IMR-90 (cell line): Measurements from ENCODE around the gene DUSP16. TPM values are rescaled to one million over a fixed set of nuclear protein-coding genes. Genes with fewer than 3 reads are reported as not detected.

Experiments
- ATAC-seq: fragments of 200-7000 bp; cut with Tn5 transposase; 2 replicates; pipeline ENCODE4 v1.9.1; 2020; ENCODE audit warnings: low read depth, mild to moderate bottlenecking, moderate library complexity
- BruUV-seq: library from RNA; stranded (reverse); fragments of 400-500 nt; replicated peaks from 2 replicates; lab custom pipeline; 2021; lab: Mats Ljungman, UMichigan
- CTCF ChIA-PET: fragments of 300-600 bp; formaldehyde crosslinking; extraction: SDS; loops from one replicate; lab custom pipeline; 2021; ENCODE audit warnings: antibody characterized with exemption; lab: Yijun Ruan, JAX
- POLR2A ChIA-PET: fragments of 300-600 bp; sonication (Branson Sonifier 250); formaldehyde crosslinking; loops from one replicate; lab custom pipeline; 2022; ENCODE audit warnings: antibody characterized with exemption; ENCODE audit not compliant: unreplicated experiment; lab: Charles Lee
- DNase-seq: peaks from one replicate; pipeline ENCODE4 v3.0.0; 2013
- H2AFZ ChIP-seq: replicated peaks from 2 replicates; pipeline ENCODE3; 2013; ENCODE audit warnings: low read length, mild to moderate bottlenecking; ENCODE audit not compliant: poor library complexity
- H2AK5ac ChIP-seq: 2 replicates; pipeline ENCODE4 v1.6.1; 2013; ENCODE audit warnings: low read depth, low read length, inconsistent platforms
- H2AK9ac ChIP-seq: replicated peaks from 2 replicates; pipeline ENCODE3; 2013; ENCODE audit warnings: mild to moderate bottlenecking, low read depth, low read length, moderate library complexity; ENCODE audit not compliant: poor library complexity
- H2BK120ac ChIP-seq: 2 replicates; pipeline ENCODE4 v1.6.1; 2013; ENCODE audit warnings: low read depth, low read length, inconsistent platforms
- H2BK15ac ChIP-seq: 3 replicates; pipeline ENCODE4 v1.6.1; 2013; ENCODE audit warnings: low read depth, low read length, inconsistent platforms
- H2BK20ac ChIP-seq: 2 replicates; pipeline ENCODE4 v1.6.1; 2013; ENCODE audit warnings: low read depth, mild to moderate bottlenecking, inconsistent platforms, low read length, moderate library complexity
- H2BK5ac ChIP-seq: 2 replicates; pipeline ENCODE4 v1.6.1; 2013; ENCODE audit warnings: mild to moderate bottlenecking, low read depth, low read length, inconsistent platforms; ENCODE audit not compliant: poor library complexity, severe bottlenecking
- H3K14ac ChIP-seq: replicated peaks from 2 replicates; pipeline ENCODE4 v1.6.1; 2013; ENCODE audit warnings: low read depth, low read length, inconsistent platforms
- H3K18ac ChIP-seq: 2 replicates; pipeline ENCODE4 v1.6.1; 2013; ENCODE audit warnings: low read depth, low read length, control low read depth
- H3K23ac ChIP-seq: 2 replicates; pipeline ENCODE4 v1.6.1; 2013; ENCODE audit warnings: low read depth, low read length, inconsistent platforms
- H3K27ac ChIP-seq: 2 replicates; pipeline ENCODE4 v1.5.1; 2013; ENCODE audit warnings: mild to moderate bottlenecking, control low read depth, low read length; ENCODE audit not compliant: insufficient read depth
- H3K27me3 ChIP-seq: 2 replicates; pipeline ENCODE4 v1.6.1; 2013; ENCODE audit warnings: low read length; ENCODE audit not compliant: control insufficient read depth, insufficient read depth
- H3K36me3 ChIP-seq: 2 replicates; pipeline ENCODE4 v1.6.1; 2013; ENCODE audit warnings: low read length, mixed read lengths; ENCODE audit not compliant: control insufficient read depth, insufficient read depth
- H3K4ac ChIP-seq: 2 replicates; pipeline ENCODE4 v1.6.1; 2013; ENCODE audit warnings: low read depth, low read length, inconsistent platforms
- H3K4me1 ChIP-seq: 2 replicates; pipeline ENCODE4 v1.6.1; 2013; ENCODE audit warnings: low read length, mixed read lengths; ENCODE audit not compliant: control insufficient read depth, insufficient read depth
- H3K4me2 ChIP-seq: 2 replicates; pipeline ENCODE4 v1.6.1; 2013; ENCODE audit warnings: low read depth, mild to moderate bottlenecking, control low read depth, low read length, moderate library complexity
- H3K4me3 ChIP-seq: 2 replicates; pipeline ENCODE4 v1.5.1; 2013; ENCODE audit warnings: low read depth, mild to moderate bottlenecking, control low read depth, low read length, moderate library complexity; ENCODE audit not compliant: insufficient read depth
- H3K56ac ChIP-seq: 2 replicates; pipeline ENCODE4 v1.6.1; 2013; ENCODE audit warnings: low read length, inconsistent platforms; ENCODE audit not compliant: insufficient read depth; ENCODE audit errors: extremely low read depth
- H3K79me1 ChIP-seq, 2 experiments: 2 replicates each; pipeline ENCODE4 v1.6.1; 2013; ENCODE audit warnings: low read length in 2 of 2, inconsistent platforms in 1 of 2, low read depth in 1 of 2
- H3K9ac ChIP-seq: 2 replicates; pipeline ENCODE4 v1.6.1; 2013; ENCODE audit warnings: low read depth, low read length, control low read depth
- H3K9me1 ChIP-seq: 2 replicates; pipeline ENCODE4 v1.6.1; 2013; ENCODE audit warnings: low read length, inconsistent platforms; ENCODE audit not compliant: insufficient read depth
- H3K9me3 ChIP-seq: 2 replicates; pipeline ENCODE4 v1.6.1; 2013; ENCODE audit warnings: low read length; ENCODE audit not compliant: control insufficient read depth, insufficient read depth
- H4K20me1 ChIP-seq: 2 replicates; pipeline ENCODE4 v1.6.1; 2013; ENCODE audit warnings: low read length, inconsistent platforms; ENCODE audit not compliant: insufficient read depth
- H4K5ac ChIP-seq: 2 replicates; pipeline ENCODE4 v1.6.1; 2013; ENCODE audit warnings: mild to moderate bottlenecking, low read depth, low read length, control low read depth
- H4K8ac ChIP-seq, 2 experiments: 2 replicates each; pipeline ENCODE4 v1.6.1; 2013; ENCODE audit warnings: low read depth in 2 of 2, low read length in 2 of 2, control low read depth in 1 of 2, inconsistent platforms in 1 of 2
- H4K91ac ChIP-seq: 2 replicates; pipeline ENCODE4 v1.6.1; 2013; ENCODE audit warnings: low read depth, low read length, inconsistent platforms; ENCODE audit not compliant: insufficient read depth
- BHLHE40 ChIP-seq: fragments of 150-350 bp; IDR thresholded peaks from 2 replicates; pipeline ENCODE4 v1.6.1; 2016; ENCODE audit warnings: mild to moderate bottlenecking, low read depth, low read length
- CTCF ChIP-seq: conservative IDR thresholded peaks from 2 replicates; pipeline ENCODE4 v1.5.1; 2012; ENCODE audit warnings: mild to moderate bottlenecking, low read depth, low read length, improper control_type of control experiment
- SMC3 ChIP-seq: fragments of 150-350 bp; IDR thresholded peaks from 2 replicates; pipeline ENCODE4 v1.6.1; 2016; ENCODE audit warnings: low read depth, mild to moderate bottlenecking, antibody characterized with exemption, low read length, moderate library complexity
- USF2 ChIP-seq: fragments of 150-350 bp; IDR thresholded peaks from 2 replicates; pipeline ENCODE4 v1.6.1; 2017; ENCODE audit warnings: mild to moderate bottlenecking, antibody characterized with exemption, low read length, low read depth
- WGBS, 2 experiments: methylation state at CpG; one replicate each; pipeline versions ENCODE4 v1.1.5 to v1.1.7; 2013; ENCODE audit warnings: missing lambda C conversion rate in 2 of 2; ENCODE audit not compliant: insufficient read length in 1 of 2; ENCODE audit errors: extremely low coverage in 2 of 2; 5-methylcytosine and 5-hydroxymethylcytosine counted together
- dilution Hi-C: fragments of 300-500 bp; cut with HindIII; formaldehyde crosslinking; loops from one replicate; pipeline ENCODE4 v1.14.3; 2018; ENCODE audit warnings: low sequenced_read_pairs; ENCODE audit not compliant: unreplicated experiment
- in situ Hi-C: fragments of 300-500 bp; cut with MboI; formaldehyde crosslinking; loops from 3 replicates; pipeline ENCODE4 v1.14.3; 2019; ENCODE audit warnings: low sequenced_read_pairs, inconsistent platforms, mixed read lengths
- intact Hi-C: fragments of 100-400 bp; cut with micrococcal nuclease; formaldehyde crosslinking; loops from 2 replicates; pipeline ENCODE4 v1.10.0; 2022
- polyA plus RNA-seq, 3 experiments: library from polyadenylated mRNA; depleted of rRNA; stranded (reverse); fragments of >200 nt; gene quantifications; 2 replicates each; pipeline ENCODE4 v1.2.3, GENCODE V29; 2012; ENCODE audit warnings: low replicate concordance in 1 of 3
- total RNA-seq: library from RNA; depleted of rRNA; stranded (reverse); fragments of >200 nt; gene quantifications from 2 replicates; pipeline ENCODE4 v1.2.3, GENCODE V29; 2012

Gene DUSP16
- total and polyA plus RNA-seq, 2 of the 4 experiments (the other 2 are of a cell fraction): 4.7 to 10.0 TPM

GRCh38 chr12:12531194-12531593 lies 31.5 kb downstream of the DUSP16 start:
- ATAC-seq (no peak), DNase-seq (no peak)
- H3K27ac ChIP-seq: no peak overlapping the region
- H3K56ac ChIP-seq: no peak overlapping the region
- H3K9me3 ChIP-seq: no peaks in the 10 kb centered on the region
- no peak overlapping the region for H3K4me2 ChIP-seq
- H3K23ac ChIP-seq: no peak overlapping the region
- H2AK9ac ChIP-seq: no peak overlapping the region
- no peak overlapping the region for H3K4me3 ChIP-seq
- BruUV-seq: no TSS peak
- ChIA-PET CTCF (no interaction called here), POLR2A (no interaction called here)
- no peak overlapping the region for H2BK20ac ChIP-seq
- no peak overlapping the region for H3K14ac ChIP-seq
- no peaks in the 10 kb centered on the region; the same call in 1 of the 2 replicates for H4K20me1 ChIP-seq
- in situ Hi-C loops (no loop called here), intact Hi-C loops (no loop called here), dilution Hi-C loops (no loop called here)
- H3K36me3 ChIP-seq: no peaks in the 10 kb centered on the region
- H2AFZ ChIP-seq: no peak overlapping the region
- no peak overlapping the region for H4K8ac ChIP-seq
- H2AK5ac ChIP-seq: no peak overlapping the region
- no peak overlapping the region for H4K5ac ChIP-seq
- H3K4me1 ChIP-seq: peaks cover 4% of the 10 kb centered on the region; the same call in 1 of the 2 replicates
- H3K18ac ChIP-seq: no peak overlapping the region
- no peak overlapping the region for H3K9ac ChIP-seq
- H3K9me1 ChIP-seq: peaks cover 6% of the 10 kb centered on the region; the same call in 1 of the 2 replicates
- H3K79me1 ChIP-seq: peaks cover 3 to 17% of the 10 kb centered on the region in 2 experiments; a peak in 1 of 4 replicates
- H2BK120ac ChIP-seq: no peak overlapping the region
- no CpG with 5 or more reads among the region's 2 CpGs for WGBS, 2 experiments
- H3K4ac ChIP-seq: no peak overlapping the region
- H2BK15ac ChIP-seq: no peak overlapping the region
- TF ChIP-seq BHLHE40 (no peak), USF2 (no peak), CTCF (no peak), SMC3 (no peak)
- H2BK5ac ChIP-seq: no peak overlapping the region
- H4K91ac ChIP-seq: no peak overlapping the region
- H3K27me3 ChIP-seq: no peaks in the 10 kb centered on the region
